Loucy (cell line): ENCODE results near the gene FDXACB1.

Experiments
- H2AFZ ChIP-seq: fragments of 200-600 bp; sonication (generic); 2 replicates; pipeline ENCODE4 v1.6.0; 2016; ENCODE audit warnings: antibody characterized with exemption, mild to moderate bottlenecking, low read length, moderate library complexity
- H3F3A ChIP-seq: fragments of 200-600 bp; 2 replicates; pipeline ENCODE4 v1.6.0; 2016; ENCODE audit warnings: antibody characterized with exemption, low read depth, mild to moderate bottlenecking
- H3K27me3 ChIP-seq: fragments of 200-600 bp; sonication (generic); 2 replicates; pipeline ENCODE4 v1.6.1; 2014; ENCODE audit warnings: low read length, mild to moderate bottlenecking; ENCODE audit not compliant: insufficient read depth, poor library complexity, severe bottlenecking
- H3K36me3 ChIP-seq: fragments of 200-600 bp; sonication (generic); 2 replicates; pipeline ENCODE4 v1.6.1; 2016; ENCODE audit warnings: low read length; ENCODE audit not compliant: insufficient read depth
- H3K4me1 ChIP-seq: fragments of 200-600 bp; sonication (generic); 2 replicates; pipeline ENCODE4 v1.5.1; 2014; ENCODE audit warnings: low read length, mild to moderate bottlenecking; ENCODE audit not compliant: insufficient read depth, poor library complexity, severe bottlenecking
- H3K4me2 ChIP-seq: fragments of 200-600 bp; sonication (generic); 2 replicates; pipeline ENCODE4 v1.6.0; 2014; ENCODE audit warnings: antibody characterized with exemption, low read length, low read depth, mild to moderate bottlenecking; ENCODE audit not compliant: poor library complexity, severe bottlenecking
- H3K4me3 ChIP-seq: fragments of 200-600 bp; sonication (generic); 2 replicates; pipeline ENCODE4 v1.5.1; 2014; ENCODE audit warnings: low read length, mild to moderate bottlenecking, mixed read lengths; ENCODE audit not compliant: poor library complexity, severe bottlenecking
- H3K79me2 ChIP-seq: fragments of 200-600 bp; sonication (generic); 2 replicates; pipeline ENCODE4 v1.6.1; 2014; ENCODE audit warnings: low read length; ENCODE audit not compliant: insufficient read depth
- H3K9ac ChIP-seq: fragments of 200-600 bp; sonication (generic); 2 replicates; pipeline ENCODE4 v1.6.0; 2014; ENCODE audit warnings: mild to moderate bottlenecking, low read depth, low read length, moderate library complexity; ENCODE audit not compliant: poor library complexity, severe bottlenecking
- H3K9me2 ChIP-seq: fragments of 200-600 bp; sonication (generic); replicated peaks from 2 replicates; pipeline ENCODE4 v1.6.1; 2016; ENCODE audit warnings: low read depth, low read length, mixed read lengths
- H3K9me3 ChIP-seq: fragments of 200-600 bp; sonication (generic); 2 replicates; pipeline ENCODE4 v1.6.1; 2014; ENCODE audit warnings: mild to moderate bottlenecking, antibody characterized with exemption, low read length, low read depth; ENCODE audit not compliant: insufficient read depth
- H4K20me1 ChIP-seq: fragments of 200-600 bp; sonication (generic); 2 replicates; pipeline ENCODE4 v1.6.0; 2014; ENCODE audit warnings: antibody characterized with exemption, low read length, mild to moderate bottlenecking; ENCODE audit not compliant: insufficient read depth, poor library complexity, severe bottlenecking
- CTCF ChIP-seq: fragments of 200-600 bp; sonication (generic); conservative IDR thresholded peaks from 2 replicates; pipeline ENCODE4 v1.5.1; 2014; ENCODE audit warnings: mild to moderate bottlenecking, antibody characterized with exemption, low read length
- EZH2phosphoT487 ChIP-seq: fragments of 200-600 bp; IDR thresholded peaks from 2 replicates; pipeline ENCODE4 v1.6.1; 2018; ENCODE audit warnings: antibody characterized with exemption, mild to moderate bottlenecking, moderate library complexity, borderline replicate concordance

The FDXACB1 gene

DNA sequence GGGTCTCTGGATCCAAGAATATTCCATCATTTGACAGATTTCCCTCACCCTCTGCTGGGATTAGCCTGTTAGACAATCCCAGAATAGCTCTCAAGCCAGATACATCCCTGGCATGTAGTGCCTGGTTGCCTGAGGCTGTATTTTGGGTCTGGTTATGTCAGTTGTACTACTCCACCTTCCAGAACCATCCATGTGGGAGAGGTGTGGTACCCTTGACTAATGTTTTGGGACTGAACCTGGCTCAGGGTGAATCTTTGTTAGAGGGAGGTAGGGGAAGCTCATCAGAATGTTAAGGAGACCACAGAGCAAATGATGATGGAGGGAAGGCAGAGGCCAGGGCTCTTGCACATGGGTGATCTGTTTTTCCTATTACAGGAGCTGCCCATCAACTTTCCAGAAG is 45.0 kb upstream of the FDXACB1 start:
- H3F3A ChIP-seq: no peaks in the 10 kb centered on the region
- TF ChIP-seq EZH2phosphoT487 (no peak), CTCF (no peak)
- no peaks in the 10 kb centered on the region for H3K9me2 ChIP-seq
- H4K20me1 ChIP-seq: no peaks in the 10 kb centered on the region
- H3K4me1 ChIP-seq: peaks cover 7% of the 10 kb centered on the region
- H3K9me3 ChIP-seq: no peaks in the 10 kb centered on the region
- no peaks in the 10 kb centered on the region for H3K27me3 ChIP-seq
- H2AFZ ChIP-seq: 0 out of 2 replicates have a peak overlapping the region, but pooled peaks have one; percentile 41
- H3K4me3 ChIP-seq: no peak overlapping the region
- H3K36me3 ChIP-seq: no peaks in the 10 kb centered on the region
- H3K79me2 ChIP-seq: no peaks in the 10 kb centered on the region
- no peak overlapping the region for H3K9ac ChIP-seq
- no peak overlapping the region for H3K4me2 ChIP-seq

DNA sequence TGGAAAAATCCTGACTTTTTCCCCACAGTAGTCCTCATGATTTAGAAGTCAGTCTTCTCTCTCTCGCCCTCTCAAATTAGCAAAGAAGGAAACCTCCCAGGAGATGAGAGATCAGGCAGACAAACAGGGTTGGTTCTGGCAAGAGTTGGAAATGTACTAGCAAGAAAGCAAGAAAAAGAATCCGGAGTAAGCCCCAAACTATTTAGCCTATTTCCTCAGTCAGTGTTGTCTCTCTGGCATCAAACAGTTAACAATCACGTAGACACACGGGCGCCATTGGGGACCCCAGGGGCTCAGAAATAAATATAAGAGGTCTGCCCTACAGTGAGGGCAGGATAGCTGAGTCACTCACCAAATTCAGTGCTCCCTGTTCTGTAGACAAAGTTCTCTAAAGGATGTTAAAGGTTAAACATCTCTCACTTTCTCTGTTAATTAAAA is 44.4 kb upstream of the FDXACB1 start:
- Histone ChIP-seq H3K9me3 (no peaks in the 10 kb centered on the region), H3K79me2 (no peaks in the 10 kb centered on the region), H3K36me3 (no peaks in the 10 kb centered on the region), H3F3A (no peaks in the 10 kb centered on the region), H3K4me2 (no peak overlapping the region), H2AFZ (peak overlapping the region; percentile 20; the same call in 1 of the 2 replicates), H3K9me2 (no peaks in the 10 kb centered on the region), H3K4me3 (no peak overlapping the region), H3K27me3 (no peaks in the 10 kb centered on the region), H3K4me1 (peaks cover 7% of the 10 kb centered on the region), H4K20me1 (no peaks in the 10 kb centered on the region), H3K9ac (no peak overlapping the region)
- no peak for TF ChIP-seq EZH2phosphoT487
- no peak for TF ChIP-seq CTCF

GRCh38 chr11:111922803-111923202 is 43.8 kb upstream of the FDXACB1 start:
- H3F3A ChIP-seq: no peaks in the 10 kb centered on the region
- no peaks in the 10 kb centered on the region for H3K79me2 ChIP-seq
- peaks cover 7% of the 10 kb centered on the region for H3K4me1 ChIP-seq
- no peaks in the 10 kb centered on the region for H3K36me3 ChIP-seq
- no peaks in the 10 kb centered on the region for H3K9me3 ChIP-seq
- no peak overlapping the region for H3K4me2 ChIP-seq
- no peaks in the 10 kb centered on the region for H3K27me3 ChIP-seq
- H3K4me3 ChIP-seq: no peak overlapping the region
- 0 out of 2 replicates have a peak overlapping the region, but pooled peaks have one; percentile 20 for H2AFZ ChIP-seq
- H4K20me1 ChIP-seq: no peaks in the 10 kb centered on the region
- H3K9ac ChIP-seq: no peak overlapping the region
- no peaks in the 10 kb centered on the region for H3K9me2 ChIP-seq
- TF ChIP-seq EZH2phosphoT487 (no peak), CTCF (no peak)
